ENCODE data around the gene BEGAIN.

- TF ChIP-seq CTCF (IDR thresholded peaks at IDR 0.05) (no peak), POLR2A (IDR thresholded peaks at IDR 0.05) (no peak)
Measured at GRCh38 chr14:100601914-100602313, 14.7 kb upstream of the BEGAIN start.

All from esophagus squamous epithelium (tissue), 4 donors.